Activated CD8-positive, alpha-beta memory T cell treated with anti-CD3 and anti-CD28 coated beads, Interleukin-2, amount 10 ng/mL, durations not matched to agents 7 days and 5 days (primary cell): ENCODE results near the gene ATAT1. TPM values are rescaled to one million over a fixed set of nuclear protein-coding genes. Genes with fewer than 3 reads are reported as not detected.
"Not testable (repeated sequence)": the region's sequence is repeated elsewhere in the genome, so short reads cannot be mapped to it uniquely, and the experiment has no call there.

Source experiments
- ATAC-seq: fragments of 150-1000 bp; cut with Tn5 transposase; one replicate; pipeline ENCODE4 v1.10.0; 2021; ENCODE audit warnings: moderate library complexity
- CTCF ChIA-PET: fragments of 350-600 bp; sonication (Branson Sonifier 250); formaldehyde crosslinking; loops from one replicate; lab custom pipeline; 2021; ENCODE audit warnings: antibody characterized with exemption; lab: Charles Lee
- DNase-seq: peaks from one replicate; pipeline ENCODE4 v3.0.0-alpha.2; 2020
- H3K27ac Mint-ChIP-seq: one replicate; pipeline ENCODE4 v1.8.0; 2021; ENCODE audit warnings: mild to moderate bottlenecking, mixed read lengths
- H3K27me3 Mint-ChIP-seq: one replicate; pipeline ENCODE4 v1.8.0; 2021; ENCODE audit warnings: mixed read lengths
- H3K36me3 Mint-ChIP-seq: one replicate; pipeline ENCODE4 v1.8.0; 2021; ENCODE audit warnings: mild to moderate bottlenecking, mixed read lengths
- H3K4me1 Mint-ChIP-seq: one replicate; pipeline ENCODE4 v1.8.0; 2021; ENCODE audit warnings: mixed read lengths
- H3K4me3 Mint-ChIP-seq: one replicate; pipeline ENCODE4 v1.8.0; 2021; ENCODE audit warnings: mild to moderate bottlenecking, moderate library complexity, mixed read lengths
- H3K9me3 Mint-ChIP-seq: one replicate; pipeline ENCODE4 v1.8.0; 2022; ENCODE audit warnings: low read depth, mixed read lengths
- total RNA-seq, 2 experiments: library from RNA; stranded (reverse); gene quantifications; one replicate each; pipeline ENCODE4 v1.2.3, GENCODE V29; 2021

The ATAT1 gene
- total RNA-seq, 2 experiments from 2014 or later, result 7.5 to 8.4 TPM

GRCh38 chr6:30644769-30645168 is 18.1 kb downstream of the ATAT1 start:
- H3K4me3 Mint-ChIP-seq, result no peak overlapping the region
- H3K36me3 Mint-ChIP-seq, result peaks cover 3% of the 10 kb centered on the region
- ATAC-seq, result no peak
- CTCF ChIA-PET, result interaction anchor here (1.1 to 2.5 kb wide), 3 partner anchors 28 to 104 kb away, joined by 4 to 9 read pairs (median 4); partner anchors contain the start of gene DHX16
- H3K27me3 Mint-ChIP-seq, result no peaks in the 10 kb centered on the region
- no peak for DNase-seq
- peaks cover 41% of the 10 kb centered on the region for H3K4me1 Mint-ChIP-seq
- no peaks in the 10 kb centered on the region for H3K9me3 Mint-ChIP-seq
- no peak overlapping the region for H3K27ac Mint-ChIP-seq

GRCh38 chr6:30645989-30646388 is 19.3 kb downstream of the ATAT1 start:
- ATAC-seq (no peak), DNase-seq (no peak)
- no peaks in the 10 kb centered on the region for H3K27me3 Mint-ChIP-seq
- CTCF ChIA-PET, result interaction anchor here (1.1 to 2.5 kb wide), 2 partner anchors 26 to 85 kb away, joined by 4 to 9 read pairs; partner anchors contain the start of gene DHX16
- no peaks in the 10 kb centered on the region for H3K9me3 Mint-ChIP-seq
- H3K4me1 Mint-ChIP-seq, result peaks cover 32% of the 10 kb centered on the region
- no peak overlapping the region for H3K4me3 Mint-ChIP-seq
- peaks cover 5% of the 10 kb centered on the region for H3K36me3 Mint-ChIP-seq
- H3K27ac Mint-ChIP-seq, result peak overlapping the region; percentile 88

GRCh38 chr6:30646450-30647241 is 20.0 kb downstream of the ATAT1 start, which contains the start of gene C6orf136:
Gene C6orf136, plus strand, starts transcription at chr6:30647133. Its CDS starts 99 bp downstream, at chr6:30647232.
- no peaks in the 10 kb centered on the region for H3K9me3 Mint-ChIP-seq

GRCh38 chr6:30647242-30648116 is 20.8 kb downstream of the ATAT1 start:
- peaks cover 24% of the 10 kb centered on the region for H3K4me1 Mint-ChIP-seq
- H3K9me3 Mint-ChIP-seq, result no peaks in the 10 kb centered on the region
- H3K27me3 Mint-ChIP-seq, result no peaks in the 10 kb centered on the region
- peak; percentile 78 for ATAC-seq
- peak overlapping the region; percentile 83 for H3K4me3 Mint-ChIP-seq
- CTCF ChIA-PET, result interaction anchor here (1.0 to 2.5 kb wide), 3 partner anchors 22 to 84 kb away, joined by 3 to 9 read pairs (median 7); partner anchors contain the start of gene DHX16
- DNase-seq, result peak; percentile 87
- peak overlapping the region; percentile 88 for H3K27ac Mint-ChIP-seq
- H3K36me3 Mint-ChIP-seq, result peaks cover 18% of the 10 kb centered on the region

More at GRCh38 chr6:30646450-30647241, 20.0 kb downstream of the ATAT1 start, which contains the start of gene C6orf136:
- peak; percentile 96 for DNase-seq
- peak within 1 kb of the TSS; percentile 83 for H3K4me3 Mint-ChIP-seq
- peak; percentile 81 for ATAC-seq
- peak within 1 kb of the TSS; percentile 88 for H3K27ac Mint-ChIP-seq
- peaks cover 10% of the 10 kb centered on the region for H3K36me3 Mint-ChIP-seq
- CTCF ChIA-PET, result interaction anchor here (0.7 to 2.5 kb wide), 3 partner anchors 23 to 84 kb away, joined by 3 to 9 read pairs (median 4); no protein-coding TSS in a partner anchor
- no peaks in the 10 kb centered on the region for H3K27me3 Mint-ChIP-seq
- H3K4me1 Mint-ChIP-seq, result peaks cover 26% of the 10 kb centered on the region

GRCh38 chr6:30651143-30651542 is 24.5 kb downstream of the ATAT1 start:
- Mint-ChIP-seq H3K27me3 (no peaks in the 10 kb centered on the region), H3K4me3 (no peak overlapping the region), H3K27ac (no peak overlapping the region), H3K36me3 (peaks cover 30% of the 10 kb centered on the region), H3K4me1 (peaks cover 18% of the 10 kb centered on the region), H3K9me3 (no peaks in the 10 kb centered on the region)
- CTCF ChIA-PET, result interaction anchor here (0.7 to 1.5 kb wide), 2 partner anchors 19 to 79 kb away, joined by 3 read pairs; no protein-coding TSS in a partner anchor
- DNase-seq (no peak), ATAC-seq (no peak)

GRCh38 chr6:30654798-30655742 is 28.4 kb downstream of the ATAT1 start:
- CTCF ChIA-PET, result interaction anchor here (0.8 kb wide), 1 partner anchor 145 kb away, joined by 3 read pairs; no protein-coding TSS in a partner anchor
- peaks cover 46% of the 10 kb centered on the region for H3K36me3 Mint-ChIP-seq
- H3K9me3 Mint-ChIP-seq, result no peaks in the 10 kb centered on the region
- H3K4me3 Mint-ChIP-seq, result no peak overlapping the region
- no peak overlapping the region for H3K27ac Mint-ChIP-seq
- DNase-seq (no peak), ATAC-seq (no peak)
- H3K27me3 Mint-ChIP-seq, result no peaks in the 10 kb centered on the region
- H3K4me1 Mint-ChIP-seq, result peaks cover 2% of the 10 kb centered on the region

GRCh38 chr6:30655743-30656094 is 29.0 kb downstream of the ATAT1 start:
- H3K4me3 Mint-ChIP-seq, result no peak overlapping the region
- H3K9me3 Mint-ChIP-seq, result no peaks in the 10 kb centered on the region
- no peaks in the 10 kb centered on the region for H3K27me3 Mint-ChIP-seq
- DNase-seq (no peak), ATAC-seq (no peak)
- peaks cover 48% of the 10 kb centered on the region for H3K36me3 Mint-ChIP-seq
- CTCF ChIA-PET, result interaction anchor here (1.8 kb wide), 1 partner anchor 17 kb away, joined by 10 read pairs; the partner anchor contains the start of gene DHX16
- H3K27ac Mint-ChIP-seq, result no peak overlapping the region
- H3K4me1 Mint-ChIP-seq, result peaks cover 2% of the 10 kb centered on the region

GRCh38 chr6:30656513-30656912 is 29.8 kb downstream of the ATAT1 start:
- H3K9me3 Mint-ChIP-seq, result no peaks in the 10 kb centered on the region
- no peak overlapping the region for H3K27ac Mint-ChIP-seq
- no peak for ATAC-seq

GRCh38 chr6:30657454-30657853 is 30.8 kb downstream of the ATAT1 start:
- no peaks in the 10 kb centered on the region for H3K27me3 Mint-ChIP-seq
- peaks cover 2% of the 10 kb centered on the region for H3K4me1 Mint-ChIP-seq
- no peaks in the 10 kb centered on the region for H3K9me3 Mint-ChIP-seq
- ATAC-seq, result no peak
- CTCF ChIA-PET, result interaction anchor here (1.3 to 1.8 kb wide), 2 partner anchors 15 to 64 kb away, joined by 3 to 10 read pairs; partner anchors contain the start of gene DHX16
- H3K27ac Mint-ChIP-seq, result no peak overlapping the region
- H3K4me3 Mint-ChIP-seq, result no peak overlapping the region
- peaks cover 44% of the 10 kb centered on the region for H3K36me3 Mint-ChIP-seq
- no peak for DNase-seq

More at GRCh38 chr6:30656513-30656912, 29.8 kb downstream of the ATAT1 start:
- H3K27me3 Mint-ChIP-seq, result no peaks in the 10 kb centered on the region
- peaks cover 2% of the 10 kb centered on the region for H3K4me1 Mint-ChIP-seq
- no peak overlapping the region for H3K4me3 Mint-ChIP-seq
- DNase-seq, result no peak
- CTCF ChIA-PET, result interaction anchor here (0.9 to 1.8 kb wide), 2 partner anchors 9 to 16 kb away, joined by 3 to 10 read pairs; partner anchors contain the start of gene DHX16
- peaks cover 45% of the 10 kb centered on the region for H3K36me3 Mint-ChIP-seq

GRCh38 chr6:30657922-30658321 is 31.2 kb downstream of the ATAT1 start:
- peaks cover 46% of the 10 kb centered on the region for H3K36me3 Mint-ChIP-seq
- not testable (repeated sequence) for H3K4me1 Mint-ChIP-seq, H3K27ac Mint-ChIP-seq, H3K9me3 Mint-ChIP-seq, ATAC-seq, H3K27me3 Mint-ChIP-seq, H3K4me3 Mint-ChIP-seq, DNase-seq
- CTCF ChIA-PET, result interaction anchor here (1.3 to 1.4 kb wide), 2 partner anchors 64 to 73 kb away, joined by 3 read pairs; no protein-coding TSS in a partner anchor

GRCh38 chr6:30664994-30665767 is 38.5 kb downstream of the ATAT1 start:
- Mint-ChIP-seq H3K36me3 (peaks cover 42% of the 10 kb centered on the region), H3K27ac (no peak overlapping the region), H3K4me3 (no peak overlapping the region), H3K27me3 (no peaks in the 10 kb centered on the region), H3K9me3 (no peaks in the 10 kb centered on the region), H3K4me1 (peaks cover 8% of the 10 kb centered on the region)
- CTCF ChIA-PET, result interaction anchor here (0.7 to 23.7 kb wide), 7 partner anchors 7 to 124 kb away, joined by 3 to 936 read pairs (median 4); partner anchors contain the start of genes DHX16, FLOT1, MDC1 and MRPS18B
- DNase-seq, result no peak
- no peak for ATAC-seq
